NOMO-1 treated with dmso at 0.1 percent for 144 hours (cell line): ENCODE measurements around the gene TEX29.

Source experiments
- DNase-seq: peaks from one replicate; lab custom pipeline; 2025; ENCODE audit not compliant: unreplicated experiment; lab: John Stamatoyannopoulos, UW

Gene TEX29

GRCh38 chr13:111319998-111320911 lies at the start of gene TEX29:
TSS of gene TEX29 (plus strand) at chr13:111320642. CDS start at chr13:111320891, 249 bp downstream.
- no peak for DNase-seq

- no peak for DNase-seq
Measured at GRCh38 chr13:111270765-111271698, 49.4 kb upstream of the TEX29 start.

- no peak for DNase-seq
Measured at GRCh38 chr13:111272117-111272516, 48.3 kb upstream of the TEX29 start.

- no peak for DNase-seq
Measured at GRCh38 chr13:111275382-111275781, 45.1 kb upstream of the TEX29 start.

- no peak for DNase-seq
Measured at GRCh38 chr13:111275995-111276618, 44.3 kb upstream of the TEX29 start.

- DNase-seq: no peak
Measured at GRCh38 chr13:111278258-111278657, 42.2 kb upstream of the TEX29 start.

- DNase-seq: no peak
Measured at GRCh38 chr13:111278743-111279652, 41.4 kb upstream of the TEX29 start.

- no peak for DNase-seq
Measured at GRCh38 chr13:111280226-111280625, 40.2 kb upstream of the TEX29 start.

GRCh38 chr13:111280681-111281585 lies 39.5 kb upstream of the TEX29 start:
- no peak for DNase-seq

GRCh38 chr13:111281751-111282311 lies 38.6 kb upstream of the TEX29 start:
- DNase-seq: peak; percentile 17

GRCh38 chr13:111282425-111282824 lies 38.0 kb upstream of the TEX29 start:
- DNase-seq: no peak

GRCh38 chr13:111282997-111283396 lies 37.4 kb upstream of the TEX29 start:
- DNase-seq: no peak

GRCh38 chr13:111283457-111283856 lies 37.0 kb upstream of the TEX29 start:
- DNase-seq: no peak

GRCh38 chr13:111283991-111284390 lies 36.5 kb upstream of the TEX29 start:
- DNase-seq: no peak

- no peak for DNase-seq
Measured at GRCh38 chr13:111284565-111284964, 35.9 kb upstream of the TEX29 start.

GRCh38 chr13:111286162-111286561 lies 34.3 kb upstream of the TEX29 start:
- no peak for DNase-seq

GRCh38 chr13:111286749-111287148 lies 33.7 kb upstream of the TEX29 start:
- no peak for DNase-seq

GRCh38 chr13:111287201-111287600 lies 33.2 kb upstream of the TEX29 start:
- DNase-seq: no peak

- no peak for DNase-seq
Measured at GRCh38 chr13:111288276-111288675, 32.2 kb upstream of the TEX29 start.
